ENCODE measurements around the gene DLGAP4. TPM values are rescaled to one million over a fixed set of nuclear protein-coding genes. Genes with fewer than 3 reads are reported as not detected.

DLGAP4 gene
- total RNA-seq, 4 donors from 2014 or later: 18.8 to 46.7 (median 45.0) TPM

DNA sequence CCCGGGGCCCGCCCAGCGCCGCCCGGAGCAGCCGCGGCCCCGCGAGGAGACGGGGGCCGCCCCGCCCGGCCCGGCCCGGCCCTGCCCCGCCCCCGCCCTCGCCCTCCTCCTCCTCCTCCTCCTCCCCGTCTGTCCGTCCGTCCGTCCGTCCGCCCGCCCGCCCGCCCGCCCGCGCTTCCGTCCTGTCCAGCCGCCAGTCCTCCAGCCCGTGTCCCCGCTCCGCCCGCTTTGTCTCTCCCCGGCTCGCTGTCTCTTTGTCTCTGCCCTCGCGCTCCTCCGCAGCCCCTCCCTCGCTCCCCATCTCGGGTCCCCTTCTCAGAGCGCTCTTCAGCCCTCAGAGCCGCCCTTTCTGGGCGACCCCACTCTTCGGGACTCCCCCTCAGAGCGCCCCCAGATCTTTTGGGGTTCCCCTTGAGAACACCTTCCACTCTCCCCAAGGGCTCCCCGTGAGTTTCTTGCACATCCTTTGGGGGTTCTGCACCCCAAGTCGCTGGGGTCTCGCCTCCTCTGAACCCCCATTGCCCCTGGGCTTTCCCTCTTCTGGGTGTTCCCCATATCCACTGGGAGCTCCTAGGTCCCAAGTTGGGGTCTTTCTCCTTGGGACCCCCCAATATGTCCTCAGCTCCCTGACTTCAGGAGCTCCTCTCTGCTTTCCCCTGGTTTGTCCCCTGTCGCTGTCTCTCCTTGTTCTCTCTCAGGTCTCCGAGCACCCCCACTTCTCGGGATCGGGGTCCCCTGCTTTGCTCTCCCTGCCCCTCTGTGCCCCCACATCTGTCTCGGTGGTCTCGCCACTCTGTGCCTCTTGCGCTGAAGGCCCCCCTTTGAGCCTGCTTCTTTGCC is 155.7 kb downstream of the DLGAP4 start:
- Histone ChIP-seq H3K27ac (peak overlapping the region; percentile 99 to 100 (median 100)), H3K9me3 (no peaks in the 10 kb centered on the region), H3K4me3 (peak overlapping the region; percentile 80 to 98 (median 88)), H3K27me3 (no peaks in the 10 kb centered on the region), H3K4me1 (peaks cover 42 to 44% of the 10 kb centered on the region in 2 donors), H3K36me3 (no peaks in the 10 kb centered on the region)
- in situ Hi-C loops (cut with MboI; ENCODE audit: low sequenced_read_pairs in 4 of 4): loop anchor here in 1 of 4 donors (10.0 kb wide), 1 partner anchor 143 kb away; the partner anchor contains the start of gene RAB5IF
- ATAC-seq: peak; percentile 10 to 28
- TF ChIP-seq CTCF (IDR thresholded peaks at IDR 0.05 in 4 of 5, conservative IDR thresholded peaks at IDR 0.05 in 1 of 5): no peak
- TF ChIP-seq POLR2A (IDR thresholded peaks at IDR 0.05): no peak
- peak; percentile 56 to 69 for DNase-seq
- intact Hi-C loops (cut with DNase I; ENCODE audit: low total_unique reads): loop anchor here (2.0 to 10.0 kb wide), 5 partner anchors 81 to 1063 kb away; partner anchors contain the start of genes BLCAP, NDRG3, NNAT and RAB5IF

DNA sequence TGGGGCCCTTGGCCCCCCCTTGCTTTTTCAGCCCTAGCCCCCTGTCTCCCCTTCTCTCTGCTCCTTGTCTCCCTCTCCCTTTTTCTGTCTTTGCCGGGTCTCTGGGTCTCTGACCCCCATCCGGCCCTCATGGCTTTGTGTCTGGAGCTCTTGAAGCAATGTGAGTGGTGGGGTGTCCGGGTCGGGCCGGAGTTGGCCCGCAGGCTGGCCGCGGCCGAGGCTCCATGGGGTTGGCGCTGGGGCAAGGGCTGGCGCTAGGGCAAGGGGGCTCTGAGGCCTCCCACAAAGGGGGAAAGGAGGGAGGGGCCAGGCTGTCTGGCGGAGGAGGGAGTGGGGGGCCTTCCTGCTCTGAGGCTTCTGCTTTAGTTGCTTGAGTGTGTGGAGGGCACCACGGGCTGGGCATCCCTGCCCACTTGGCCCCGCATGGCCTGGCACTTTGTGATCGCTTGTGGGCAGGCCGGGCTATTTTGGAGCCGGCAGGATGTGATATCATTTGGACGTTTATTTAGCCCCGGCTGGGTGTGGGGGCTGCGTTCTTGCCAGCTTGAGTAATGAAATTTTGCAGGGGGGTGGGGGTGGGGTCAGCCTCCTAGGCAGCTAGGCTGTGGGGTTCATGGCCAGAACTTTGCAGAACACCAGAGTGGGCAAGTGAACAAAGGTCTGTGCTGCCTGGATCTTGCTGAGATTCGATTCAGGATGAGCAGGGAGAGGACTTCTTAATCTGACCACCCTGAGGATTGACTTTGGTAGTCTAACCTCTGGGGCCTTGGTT is 156.5 kb downstream of the DLGAP4 start:
- Histone ChIP-seq H3K9me3 (no peaks in the 10 kb centered on the region), H3K27ac (peak overlapping the region; percentile 99 to 100 (median 100)), H3K4me1 (peaks cover 50 to 52% of the 10 kb centered on the region in 2 donors), H3K36me3 (no peaks in the 10 kb centered on the region), H3K4me3 (peak overlapping the region; percentile 80 to 98 (median 88)), H3K27me3 (no peaks in the 10 kb centered on the region)
- intact Hi-C loops (cut with DNase I; ENCODE audit: low total_unique reads): loop anchor here (1.0 to 10.0 kb wide), 3 partner anchors 20 to 1062 kb away; partner anchors contain the start of genes BLCAP, NDRG3 and NNAT
- TF ChIP-seq CTCF (IDR thresholded peaks at IDR 0.05 in 4 of 5, conservative IDR thresholded peaks at IDR 0.05 in 1 of 5) (no peak), POLR2A (IDR thresholded peaks at IDR 0.05) (peak; percentile 93)
- ATAC-seq (peak; percentile 38 to 46), DNase-seq (peak; percentile 71 to 90)
- in situ Hi-C loops (cut with MboI; ENCODE audit: low sequenced_read_pairs in 4 of 4): loop anchor here in 1 of 4 donors (10.0 kb wide), 1 partner anchor 142 kb away; the partner anchor contains the start of gene RAB5IF

DNA sequence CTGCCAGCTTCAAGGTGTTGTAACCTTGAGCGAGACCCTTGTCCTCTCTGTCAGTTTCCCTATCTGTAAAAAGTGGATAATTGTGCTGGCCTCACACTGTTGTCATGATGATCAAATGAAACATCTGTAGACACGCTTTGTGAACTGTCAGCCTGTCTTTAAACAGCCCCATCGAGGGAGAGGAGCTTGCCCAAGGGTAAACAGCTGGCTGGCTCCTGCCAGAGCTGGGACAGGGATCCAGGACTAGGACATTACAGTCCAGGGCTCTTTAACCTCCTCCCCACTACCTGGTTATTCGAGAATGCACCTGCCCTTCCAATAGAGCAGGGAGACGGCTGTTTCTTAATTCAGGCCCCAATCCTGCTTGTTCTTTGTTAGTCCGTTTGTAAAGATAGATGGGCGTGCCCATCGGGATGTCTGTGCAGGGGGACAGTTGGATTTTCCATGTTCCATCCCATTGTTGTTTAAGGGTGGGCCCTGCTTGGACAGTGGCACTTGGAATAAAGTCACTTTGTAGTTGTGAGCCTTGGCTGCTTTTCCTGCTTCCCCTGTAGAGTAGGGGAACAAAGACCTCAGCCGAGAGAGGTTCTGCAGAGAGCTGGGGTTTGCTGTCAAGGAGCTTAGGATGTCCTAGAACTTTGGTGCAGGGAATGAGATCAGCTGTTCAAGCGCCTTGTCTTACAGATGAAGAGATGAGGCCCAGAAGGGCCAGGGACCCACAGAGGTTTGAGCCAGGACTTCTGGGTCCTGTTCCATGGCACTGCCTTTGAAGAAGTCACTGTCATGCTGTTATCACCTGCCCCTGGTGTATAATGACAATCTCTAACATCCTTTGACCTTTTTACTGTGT is 157.3 kb downstream of the DLGAP4 start:
- peak overlapping the region; percentile 80 to 98 (median 88) for H3K4me3 ChIP-seq
- no peaks in the 10 kb centered on the region for H3K36me3 ChIP-seq
- peak overlapping the region; percentile 99 to 100 (median 100) for H3K27ac ChIP-seq
- DNase-seq (peak; percentile 38 to 62), ATAC-seq (peak; percentile 6 to 16)
- TF ChIP-seq CTCF (IDR thresholded peaks at IDR 0.05 in 4 of 5, conservative IDR thresholded peaks at IDR 0.05 in 1 of 5) (no peak), POLR2A (IDR thresholded peaks at IDR 0.05) (peak; percentile 47 to 54)
- H3K9me3 ChIP-seq: no peaks in the 10 kb centered on the region
- intact Hi-C loops (cut with DNase I; ENCODE audit: low total_unique reads): loop anchor here (1.0 to 10.0 kb wide), 3 partner anchors 19 to 1061 kb away; partner anchors contain the start of genes BLCAP, NDRG3 and NNAT
- no peaks in the 10 kb centered on the region for H3K27me3 ChIP-seq
- peaks cover 58 to 60% of the 10 kb centered on the region in 2 donors for H3K4me1 ChIP-seq
- in situ Hi-C loops (cut with MboI; ENCODE audit: low sequenced_read_pairs in 4 of 4): loop anchor here in 1 of 4 donors (10.0 kb wide), 1 partner anchor 141 kb away; the partner anchor contains the start of gene RAB5IF

Data from gastrocnemius medialis (tissue), 4 donors.